HEK293 (cell line): ENCODE results near the gene METTL24.
A peak's percentile ranks its signal among the peaks of the same experiment; 100 is the strongest.

Experiments used
- CTCF ChIA-PET: fragments of 350-600 bp; formaldehyde crosslinking; extraction: SDS; loops from one replicate; lab custom pipeline; 2021; ENCODE audit warnings: antibody characterized with exemption; lab: Yijun Ruan, JAX
- POLR2A ChIA-PET: fragments of 300-600 bp; formaldehyde crosslinking; extraction: SDS; loops from one replicate; lab custom pipeline; 2020; ENCODE audit warnings: antibody characterized with exemption, inconsistent platforms; lab: Yijun Ruan, JAX
- H3K27ac ChIP-seq: fragments of 200-500 bp; sonication (Bioruptor generic); 2 replicates; pipeline ENCODE4 v1.5.1; 2014; ENCODE audit warnings: low read depth, low read length, control low read depth, inconsistent platforms; ENCODE audit errors: extremely low read depth
- H3K36me3 ChIP-seq, 2 experiments: fragments of 200-500 bp in 1 of 2; sonication (Bioruptor generic) in 1 of 2; 1 replicate in 1 of 2; 2 replicates in 1 of 2; pipeline ENCODE4 v1.5.1; 2014 to 2017; ENCODE audit warnings: inconsistent platforms in 2 of 2, low read length in 2 of 2; ENCODE audit not compliant: control insufficient read depth in 2 of 2, insufficient read depth in 1 of 2
- H3K4me1 ChIP-seq: fragments of 200-500 bp; sonication (Bioruptor generic); 2 replicates; pipeline ENCODE4 v1.5.1; 2014; ENCODE audit warnings: mild to moderate bottlenecking, low read length, inconsistent platforms; ENCODE audit not compliant: control insufficient read depth, insufficient read depth
- H3K4me3 ChIP-seq: 2 replicates; pipeline ENCODE4 v1.5.1; 2011; ENCODE audit warnings: low read depth, mild to moderate bottlenecking, control low read depth, low read length, moderate library complexity
- H3K9me3 ChIP-seq: fragments of 200-500 bp; sonication (Bioruptor generic); 2 replicates; pipeline ENCODE4 v1.5.1; 2014; ENCODE audit warnings: low read depth, low read length, inconsistent platforms; ENCODE audit not compliant: control insufficient read depth, insufficient read depth
- EGR2 ChIP-seq: fragments of 450-650 bp; formaldehyde crosslinking; IDR thresholded peaks from 2 replicates; pipeline ENCODE4 v1.5.1; 2016; ENCODE audit warnings: low read depth, missing biosample characterization, missing genetic modification characterization
- ELK4 ChIP-seq: IDR thresholded peaks from 2 replicates; pipeline ENCODE4 v1.6.1; 2011; ENCODE audit warnings: mild to moderate bottlenecking, low read depth, low read length, borderline replicate concordance
- GFI1B ChIP-seq: fragments of 450-650 bp; formaldehyde crosslinking; IDR thresholded peaks from 2 replicates; pipeline ENCODE4 v1.5.1; 2016; ENCODE audit warnings: missing biosample characterization, missing genetic modification characterization
- HOXC10 ChIP-seq: sonication (generic); formaldehyde crosslinking; IDR thresholded peaks from 2 replicates; pipeline ENCODE4 v1.8.1; 2023; ENCODE audit warnings: mild to moderate bottlenecking, missing genetic modification reagents
- IKZF3 ChIP-seq: fragments of 450-650 bp; IDR thresholded peaks from 2 replicates; pipeline ENCODE4 v1.5.0; 2018; ENCODE audit warnings: missing biosample characterization, mild to moderate bottlenecking, missing genetic modification characterization, moderate library complexity
- OSR2 ChIP-seq: fragments of 450-650 bp; formaldehyde crosslinking; IDR thresholded peaks from 2 replicates; pipeline ENCODE4 v1.5.1; 2016; ENCODE audit warnings: missing biosample characterization, missing genetic modification characterization
- ZBTB44 ChIP-seq: fragments of 450-650 bp; IDR thresholded peaks from 2 replicates; pipeline ENCODE4 v1.5.1; 2018; ENCODE audit warnings: missing biosample characterization, mild to moderate bottlenecking, missing genetic modification characterization
- ZBTB8A ChIP-seq: fragments of 450-650 bp; formaldehyde crosslinking; IDR thresholded peaks from 2 replicates; pipeline ENCODE4 v1.5.1; 2016; ENCODE audit warnings: missing biosample characterization, missing genetic modification characterization
- ZFHX2 ChIP-seq: fragments of 450-650 bp; formaldehyde crosslinking; conservative IDR thresholded peaks from 2 replicates; pipeline ENCODE4 v1.5.1; 2016; ENCODE audit warnings: missing biosample characterization, missing genetic modification characterization
- ZFP37 ChIP-seq: fragments of 450-650 bp; formaldehyde crosslinking; IDR thresholded peaks from 2 replicates; pipeline ENCODE4 v1.5.1; 2016; ENCODE audit warnings: missing biosample characterization, missing genetic modification characterization
- ZNF112 ChIP-seq: fragments of 450-650 bp; formaldehyde crosslinking; IDR thresholded peaks from 2 replicates; pipeline ENCODE4 v1.5.0; 2017; ENCODE audit warnings: missing biosample characterization, missing genetic modification characterization
- ZNF140 ChIP-seq: fragments of 450-650 bp; formaldehyde crosslinking; IDR thresholded peaks from 2 replicates; pipeline ENCODE4 v1.5.1; 2016; ENCODE audit warnings: missing biosample characterization, missing genetic modification characterization
- ZNF174 ChIP-seq: fragments of 450-650 bp; formaldehyde crosslinking; IDR thresholded peaks from 2 replicates; pipeline ENCODE4 v1.5.0; 2017; ENCODE audit warnings: missing biosample characterization, mild to moderate bottlenecking, missing genetic modification characterization
- ZNF26 ChIP-seq: fragments of 450-650 bp; formaldehyde crosslinking; IDR thresholded peaks from 2 replicates; pipeline ENCODE4 v1.5.1; 2016; ENCODE audit warnings: missing biosample characterization, missing genetic modification characterization
- ZNF341 ChIP-seq: fragments of 450-650 bp; formaldehyde crosslinking; IDR thresholded peaks from 2 replicates; pipeline ENCODE4; 2016; ENCODE audit warnings: low read depth, missing biosample characterization, missing genetic modification characterization
- ZNF350 ChIP-seq: fragments of 450-650 bp; formaldehyde crosslinking; IDR thresholded peaks from 2 replicates; pipeline ENCODE4 v1.5.0; 2017; ENCODE audit warnings: missing biosample characterization, mild to moderate bottlenecking, missing genetic modification characterization
- ZNF404 ChIP-seq: fragments of 450-650 bp; formaldehyde crosslinking; IDR thresholded peaks from 2 replicates; pipeline ENCODE4 v1.5.1; 2017; ENCODE audit warnings: missing biosample characterization, missing genetic modification characterization
- ZNF423 ChIP-seq: fragments of 450-650 bp; formaldehyde crosslinking; IDR thresholded peaks from 2 replicates; pipeline ENCODE4 v1.5.1; 2016; ENCODE audit warnings: missing biosample characterization, missing genetic modification characterization
- ZNF473 ChIP-seq: fragments of 450-650 bp; formaldehyde crosslinking; IDR thresholded peaks from 2 replicates; pipeline ENCODE4 v1.5.1; 2017; ENCODE audit warnings: missing biosample characterization, missing genetic modification characterization
- ZNF518A ChIP-seq: fragments of 450-650 bp; formaldehyde crosslinking; conservative IDR thresholded peaks from 2 replicates; pipeline ENCODE4 v1.5.1; 2016; ENCODE audit warnings: low read depth, missing biosample characterization, missing genetic modification characterization
- ZNF555 ChIP-seq: fragments of 450-650 bp; formaldehyde crosslinking; conservative IDR thresholded peaks from 2 replicates; pipeline ENCODE4 v1.5.1; 2017; ENCODE audit warnings: missing biosample characterization, mild to moderate bottlenecking, missing genetic modification characterization, inconsistent platforms
- ZNF561 ChIP-seq: fragments of 450-650 bp; IDR thresholded peaks from 2 replicates; pipeline ENCODE4 v1.5.1; 2018; ENCODE audit warnings: missing biosample characterization, missing genetic modification characterization, borderline replicate concordance
- ZNF571 ChIP-seq: fragments of 450-650 bp; formaldehyde crosslinking; IDR thresholded peaks from 2 replicates; pipeline ENCODE4 v1.5.0; 2017; ENCODE audit warnings: missing biosample characterization, missing genetic modification characterization
- ZNF600 ChIP-seq: fragments of 450-650 bp; formaldehyde crosslinking; IDR thresholded peaks from 2 replicates; pipeline ENCODE4 v1.5.1; 2016; ENCODE audit warnings: missing biosample characterization, missing genetic modification characterization
- ZNF621 ChIP-seq: fragments of 450-650 bp; formaldehyde crosslinking; IDR thresholded peaks from 2 replicates; pipeline ENCODE4 v1.5.1; 2017; ENCODE audit warnings: missing biosample characterization, missing genetic modification characterization
- ZNF837 ChIP-seq: fragments of 450-650 bp; formaldehyde crosslinking; IDR thresholded peaks from 2 replicates; pipeline ENCODE4 v1.5.1; 2016; ENCODE audit warnings: missing biosample characterization, missing genetic modification characterization

The METTL24 gene

GRCh38 chr6:110318971-110319370, 39.2 kb downstream of the METTL24 start (continued):
- TF ChIP-seq ELK4 = no peak
- TF ChIP-seq ZBTB8A = no peak
- TF ChIP-seq HOXC10 (CRISPR knock-in tag) = no peak
- TF ChIP-seq ZNF341 (tag by site-specific recombination) = no peak
- TF ChIP-seq ZNF600 = no peak
- TF ChIP-seq ZNF473 (tag by site-specific recombination) = no peak
- TF ChIP-seq, all 188 proteins: peak for 0

- Histone ChIP-seq H3K9me3 (no peaks in the 10 kb centered on the region), H3K27ac (no peak overlapping the region), H3K4me1 (peaks cover 3% of the 10 kb centered on the region; the same call in 1 of the 2 replicates), H3K36me3 (no peaks in the 10 kb centered on the region), H3K4me3 (no peak overlapping the region)
- no peak for TF ChIP-seq ZNF26 (tag by site-specific recombination)
- no peak for TF ChIP-seq GFI1B (tag by site-specific recombination)
- TF ChIP-seq ZNF423 (tag by site-specific recombination) = no peak
- no peak for TF ChIP-seq ZBTB44 (tag by site-specific recombination)
- no peak for TF ChIP-seq ZNF837 (tag by site-specific recombination)
- no peak for TF ChIP-seq ZNF621 (tag by site-specific recombination)
- no peak for TF ChIP-seq ZNF140
- TF ChIP-seq ZNF561 = no peak
- no peak for TF ChIP-seq IKZF3 (tag by site-specific recombination)
- TF ChIP-seq ZFP37 (tag by site-specific recombination) = no peak
- TF ChIP-seq ZNF112 = no peak
- TF ChIP-seq ZNF174 (tag by site-specific recombination) = no peak
- no peak for TF ChIP-seq ZNF350 (tag by site-specific recombination)
- TF ChIP-seq ZNF555 (tag by site-specific recombination) = no peak
- TF ChIP-seq OSR2 = no peak
- TF ChIP-seq ZNF571 = no peak
- ChIA-PET POLR2A (no interaction called here), CTCF (interaction anchor here (1.1 to 1.8 kb wide), 2 partner anchors 14 to 74 kb away, joined by 3 to 12 read pairs; no protein-coding TSS in a partner anchor)
Observed at GRCh38 chr6:110317646-110318045, 40.5 kb downstream of the METTL24 start.

- no peaks in the 10 kb centered on the region for H3K36me3 ChIP-seq
- H3K9me3 ChIP-seq = no peaks in the 10 kb centered on the region
- TF ChIP-seq ZFHX2 = 0 out of 2 replicates have a peak, but pooled peaks have one; percentile 16
- peak; percentile 50; the same call in 1 of the 2 replicates for TF ChIP-seq EGR2 (tag by site-specific recombination)
- no peak for TF ChIP-seq ZNF404
- no peak for TF ChIP-seq ZNF518A (tag by site-specific recombination)
- H3K27ac ChIP-seq = no peak overlapping the region
- no peak overlapping the region for H3K4me3 ChIP-seq
- peaks cover 3% of the 10 kb centered on the region; the same call in 1 of the 2 replicates for H3K4me1 ChIP-seq
- POLR2A ChIA-PET = no interaction called here
- CTCF ChIA-PET = interaction anchor here (1.1 to 1.8 kb wide), 2 partner anchors 14 to 74 kb away, joined by 3 to 12 read pairs; no protein-coding TSS in a partner anchor
Observed at GRCh38 chr6:110317189-110317588, 41.0 kb downstream of the METTL24 start.
